HepG2 (cell line): Measurements from ENCODE around the gene SCAI. TPM values are rescaled to one million over a fixed set of nuclear protein-coding genes. Genes with fewer than 3 reads are reported as not detected.

ENCODE experiments used
- ATAC-seq: fragments of 200-7000 bp; cut with Tn5 transposase; 3 replicates; pipeline ENCODE4 v1.9.1; 2020; ENCODE audit warnings: mild to moderate bottlenecking, moderate library complexity
- BruUV-seq: library from RNA; stranded (reverse); fragments of 400-500 nt; replicated peaks from 2 replicates; lab custom pipeline; 2021; lab: Mats Ljungman, UMichigan
- CTCF ChIA-PET: fragments of 300-600 bp; formaldehyde crosslinking; extraction: SDS; loops from one replicate; lab custom pipeline; 2021; ENCODE audit warnings: low total read pairs, inconsistent platforms, low intra/inter-chr PET ratio; lab: Yijun Ruan, JAX
- POLR2A ChIA-PET: fragments of 350-600 bp; sonication (Branson Sonifier 250); formaldehyde crosslinking; loops from one replicate; lab custom pipeline; 2020; ENCODE audit warnings: antibody characterized with exemption, inconsistent platforms; lab: Yijun Ruan, JAX
- DNase-seq: peaks from one replicate; pipeline ENCODE4 v3.0.0-alpha.2; 2015; ENCODE audit warnings: low spot score
- FAIRE-seq: peaks from 3 replicates; lab custom pipeline; 2011; peaks lifted over from hg19 to GRCh38; lab: Jason Lieb, UNC
- H2AFZ ChIP-seq: one replicate; pipeline ENCODE4 v1.6.1; 2011; ENCODE audit warnings: low read length, inconsistent platforms
- H3K27ac ChIP-seq: fragments of 300-600 bp; 3 replicates; pipeline ENCODE4 v1.8.0; 2011; ENCODE audit warnings: mixed run types, mild to moderate bottlenecking, mixed read lengths, low read length, inconsistent platforms; ENCODE audit not compliant: insufficient read depth; ENCODE audit errors: extremely low read length
- H3K27me3 ChIP-seq, 2 experiments: fragments of 200-600 bp in 1 of 2; 2 replicates in 1 of 2; 3 replicates in 1 of 2; pipeline versions ENCODE4 v1.6.0 to v1.8.0; 2011; ENCODE audit warnings: low read length in 2 of 2, mild to moderate bottlenecking in 2 of 2, moderate library complexity in 2 of 2, inconsistent platforms in 1 of 2; ENCODE audit not compliant: insufficient read depth in 2 of 2, control insufficient read depth in 1 of 2
- H3K36me3 ChIP-seq, 2 experiments: fragments of 200-600 bp in 1 of 2; replicated peaks in 1 of 2; 2 replicates in 1 of 2; 3 replicates in 1 of 2; pipeline versions ENCODE4 v1.5.1 to v1.8.0; 2011; ENCODE audit warnings: low read length in 2 of 2, inconsistent platforms in 1 of 2; ENCODE audit not compliant: insufficient read depth in 2 of 2, control insufficient read depth in 1 of 2
- H3K4me1 ChIP-seq: 2 replicates; pipeline ENCODE4 v1.5.1; 2012; ENCODE audit warnings: low read length, inconsistent platforms; ENCODE audit not compliant: insufficient read depth
- H3K4me2 ChIP-seq: 2 replicates; pipeline ENCODE4 v1.6.0; 2011; ENCODE audit warnings: low read depth, low read length, inconsistent platforms
- H3K4me3 ChIP-seq, 3 experiments: fragments of 200-600 bp in 1 of 3; sonication (generic), shearing (Covaris generic) in 1 of 3; replicated peaks in 1 of 3; 2 replicates each; pipeline ENCODE4 v1.5.1; 2011 to 2016; ENCODE audit warnings: low read length in 3 of 3, inconsistent platforms in 2 of 3, low read depth in 2 of 3, mild to moderate bottlenecking in 2 of 3, control low read depth in 1 of 3, mixed read lengths in 1 of 3; ENCODE audit not compliant: insufficient read depth in 1 of 3
- H3K79me2 ChIP-seq: one replicate; pipeline ENCODE4 v1.6.1; 2011; ENCODE audit warnings: low read length, inconsistent platforms; ENCODE audit not compliant: insufficient read depth
- H3K9ac ChIP-seq: 2 replicates; pipeline ENCODE4 v1.6.0; 2011; ENCODE audit warnings: mild to moderate bottlenecking, low read depth, low read length, inconsistent platforms; ENCODE audit not compliant: insufficient read depth
- H3K9me3 ChIP-seq: 2 replicates; pipeline ENCODE4 v1.5.1; 2012; ENCODE audit warnings: mild to moderate bottlenecking, low read length
- H4K20me1 ChIP-seq: 2 replicates; pipeline ENCODE4 v1.6.0; 2011; ENCODE audit warnings: inconsistent platforms, mild to moderate bottlenecking, low read length, moderate library complexity; ENCODE audit not compliant: insufficient read depth
- ADNP ChIP-seq: sonication (generic); formaldehyde crosslinking; IDR thresholded peaks from 2 replicates; pipeline ENCODE4 v1.4.0; 2020; ENCODE audit warnings: missing genetic modification reagents
- BRD4 ChIP-seq: sonication (generic); formaldehyde crosslinking; IDR thresholded peaks from 2 replicates; pipeline ENCODE4 v1.4.0; 2020; ENCODE audit warnings: missing genetic modification reagents
- ELF4 ChIP-seq: sonication (generic); formaldehyde crosslinking; IDR thresholded peaks from 2 replicates; pipeline ENCODE4 v1.5.0; 2020; ENCODE audit warnings: missing genetic modification reagents, mild to moderate bottlenecking, moderate library complexity, borderline replicate concordance
- GFI1 ChIP-seq: sonication (generic); formaldehyde crosslinking; IDR thresholded peaks from 2 replicates; pipeline ENCODE4 v1.5.0; 2020; ENCODE audit warnings: missing genetic modification reagents, mild to moderate bottlenecking, borderline replicate concordance
- IRX3 ChIP-seq: sonication (generic); formaldehyde crosslinking; IDR thresholded peaks from 2 replicates; pipeline ENCODE4 v1.8.1; 2023; ENCODE audit warnings: mild to moderate bottlenecking, low read depth, missing genetic modification reagents, borderline replicate concordance
- KDM1A ChIP-seq: IDR thresholded peaks from 2 replicates; pipeline ENCODE4 v1.6.1; 2016; ENCODE audit warnings: missing compliant biosample characterization
- MTA1 ChIP-seq: sonication (generic); formaldehyde crosslinking; IDR thresholded peaks from 2 replicates; pipeline ENCODE4 v1.4.0; 2020; ENCODE audit warnings: missing genetic modification reagents, mild to moderate bottlenecking, borderline replicate concordance
- POLR2AphosphoS2 ChIP-seq: IDR thresholded peaks from 2 replicates; pipeline ENCODE4 v1.6.1; 2011; ENCODE audit warnings: low read depth, low read length, improper control_type of control experiment
- SMAD1 ChIP-seq: sonication (generic); formaldehyde crosslinking; IDR thresholded peaks from 2 replicates; pipeline ENCODE4 v1.4.0; 2020; ENCODE audit warnings: missing genetic modification reagents, low read depth, mild to moderate bottlenecking, borderline replicate concordance
- TMF1 ChIP-seq: sonication (generic); formaldehyde crosslinking; IDR thresholded peaks from 2 replicates; pipeline ENCODE4 v1.8.1; 2022; ENCODE audit warnings: low read depth, missing genetic modification reagents
- ZNF260 ChIP-seq: sonication (generic); formaldehyde crosslinking; IDR thresholded peaks from 2 replicates; pipeline ENCODE4 v1.4.0; 2020; ENCODE audit warnings: missing genetic modification reagents, low read depth, mild to moderate bottlenecking, borderline replicate concordance
- ZNF383 ChIP-seq: sonication (generic); formaldehyde crosslinking; IDR thresholded peaks from 2 replicates; pipeline ENCODE4 v1.4.0; 2020; ENCODE audit warnings: missing genetic modification reagents, mild to moderate bottlenecking, borderline replicate concordance
- ZNF737 ChIP-seq: sonication (generic); formaldehyde crosslinking; IDR thresholded peaks from 2 replicates; pipeline ENCODE4 v1.5.0; 2020; ENCODE audit warnings: missing genetic modification reagents, mild to moderate bottlenecking, borderline replicate concordance
- WGBS: methylation state at CpG from one replicate; pipeline ENCODE4 v1.1.6; 2017; ENCODE audit warnings: low lambda C conversion rate; 5-methylcytosine and 5-hydroxymethylcytosine counted together
- in situ Hi-C: cut with HindIII; loops from 2 replicates; pipeline ENCODE4 v1.10.0; 2017; ENCODE audit warnings: low pct_unique_long_range_greater_than_20kb; ENCODE audit not compliant: extremely low pct_ligation_motif_present
- intact Hi-C: fragments of 100-400 bp; cut with micrococcal nuclease; formaldehyde crosslinking; loops from one replicate; pipeline ENCODE4 v1.10.0; 2022; ENCODE audit not compliant: unreplicated experiment
- polyA plus RNA-seq, 8 experiments: library from polyadenylated mRNA; depleted of rRNA in 3 of 8; stranded (reverse) in 7 of 8; unstranded in 1 of 8; fragments of >200 nt; fragmentation: Illumina TruSeq in 4 of 8; extraction: Trizol in 4 of 8; gene quantifications; 2 replicates each; pipeline versions ENCODE4 v1.2.1 to v1.2.3, GENCODE V29; 2011 to 2016; ENCODE audit warnings: low read depth in 4 of 8, missing spikeins in 1 of 8, mixed read lengths in 1 of 8; ENCODE audit not compliant: insufficient read depth in 1 of 8
- total RNA-seq, 5 experiments: library from RNA; depleted of rRNA; stranded (reverse); fragments of >200 nt; fragmentation: Illumina TruSeq; extraction: Trizol; gene quantifications; 2 replicates each; pipeline ENCODE4 v1.2.3, GENCODE V29; 2016; ENCODE audit warnings: low read depth in 1 of 5
- TF ChIP-seq, protein P1 (sequence below): sonication (generic); formaldehyde crosslinking; IDR thresholded peaks from 2 replicates; pipeline ENCODE4 v1.8.1; 2022; ENCODE audit warnings: mild to moderate bottlenecking, missing genetic modification reagents
- TF ChIP-seq, protein P2 (sequence below): sonication (generic); formaldehyde crosslinking; IDR thresholded peaks from 2 replicates; pipeline ENCODE4 v1.5.0; 2020; ENCODE audit warnings: missing genetic modification reagents, mild to moderate bottlenecking, borderline replicate concordance
- TF ChIP-seq, protein P3 (sequence below): sonication (generic); formaldehyde crosslinking; IDR thresholded peaks from 2 replicates; pipeline ENCODE4 v1.5.1; 2020; ENCODE audit warnings: mild to moderate bottlenecking, missing genetic modification reagents, borderline replicate concordance
- TF ChIP-seq, protein P4 (sequence below): sonication (generic); formaldehyde crosslinking; IDR thresholded peaks from 2 replicates; pipeline ENCODE4 v1.4.0; 2020; ENCODE audit warnings: mild to moderate bottlenecking, missing genetic modification reagents

Gene SCAI
- total and polyA plus RNA-seq, 2 of the 13 experiments (the other 11 are each of a cell fraction or from before 2014, with no cell fraction given), result 4.4 to 8.4 TPM

DNA sequence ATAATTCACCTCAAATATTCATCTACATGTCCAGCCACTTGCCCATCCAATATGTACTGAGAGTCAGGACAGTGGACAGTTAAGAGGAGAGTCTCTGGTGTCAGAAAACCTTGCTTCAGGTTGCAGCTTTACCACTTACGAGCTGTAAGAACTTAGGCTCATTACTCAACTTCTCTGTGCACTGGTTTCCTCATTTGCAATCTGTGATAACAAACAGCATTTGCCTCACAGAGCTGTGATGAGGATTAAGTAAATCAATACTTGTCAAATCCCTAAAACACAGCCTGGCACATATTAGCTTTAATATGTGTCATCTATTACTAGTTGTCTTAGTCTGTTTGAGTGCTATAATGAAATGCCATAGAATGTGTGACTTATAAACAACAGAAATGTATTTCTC lies 211.0 kb downstream of the SCAI start:
- no peak overlapping the region for H3K9ac ChIP-seq
- no peak overlapping the region for H3K4me2 ChIP-seq
- H3K27me3 ChIP-seq, result no peaks in the 10 kb centered on the region
- no peaks in the 10 kb centered on the region for H4K20me1 ChIP-seq
- ATAC-seq (no peak), FAIRE-seq (no peak), DNase-seq (no peak)
- ChIA-PET CTCF (no interaction called here), POLR2A (no interaction called here)
- H3K4me1 ChIP-seq, result no peaks in the 10 kb centered on the region
- BruUV-seq, result no TSS peak
- H3K79me2 ChIP-seq, result no peaks in the 10 kb centered on the region
- intact Hi-C loops (no loop called here), in situ Hi-C loops (no loop called here)
- H2AFZ ChIP-seq, result no peak overlapping the region
- H3K27ac ChIP-seq, result no peak overlapping the region
- no peak overlapping the region for H3K4me3 ChIP-seq
- peaks cover 8 to 43% of the 10 kb centered on the region in 2 experiments for H3K36me3 ChIP-seq
- WGBS, result 100% methylated on average over 1 of the region's 1 CpG
- H3K9me3 ChIP-seq, result no peaks in the 10 kb centered on the region
- TF ChIP-seq ADNP, result no peak
- no peak for TF ChIP-seq POLR2AphosphoS2
- no peak for TF ChIP-seq TMF1 (CRISPR knock-in tag)
- TF ChIP-seq MTA1, result no peak
- no peak for TF ChIP-seq ZNF260 (CRISPR knock-in tag)
- no peak for TF ChIP-seq ZNF737 (CRISPR knock-in tag)
- TF ChIP-seq, protein P1, sequence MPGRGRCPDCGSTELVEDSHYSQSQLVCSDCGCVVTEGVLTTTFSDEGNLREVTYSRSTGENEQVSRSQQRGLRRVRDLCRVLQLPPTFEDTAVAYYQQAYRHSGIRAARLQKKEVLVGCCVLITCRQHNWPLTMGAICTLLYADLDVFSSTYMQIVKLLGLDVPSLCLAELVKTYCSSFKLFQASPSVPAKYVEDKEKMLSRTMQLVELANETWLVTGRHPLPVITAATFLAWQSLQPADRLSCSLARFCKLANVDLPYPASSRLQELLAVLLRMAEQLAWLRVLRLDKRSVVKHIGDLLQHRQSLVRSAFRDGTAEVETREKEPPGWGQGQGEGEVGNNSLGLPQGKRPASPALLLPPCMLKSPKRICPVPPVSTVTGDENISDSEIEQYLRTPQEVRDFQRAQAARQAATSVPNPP (CRISPR knock-in tag), result no peak
- no peak for TF ChIP-seq ELF4 (CRISPR knock-in tag)
- TF ChIP-seq ZNF383, result no peak
- TF ChIP-seq, protein P2, sequence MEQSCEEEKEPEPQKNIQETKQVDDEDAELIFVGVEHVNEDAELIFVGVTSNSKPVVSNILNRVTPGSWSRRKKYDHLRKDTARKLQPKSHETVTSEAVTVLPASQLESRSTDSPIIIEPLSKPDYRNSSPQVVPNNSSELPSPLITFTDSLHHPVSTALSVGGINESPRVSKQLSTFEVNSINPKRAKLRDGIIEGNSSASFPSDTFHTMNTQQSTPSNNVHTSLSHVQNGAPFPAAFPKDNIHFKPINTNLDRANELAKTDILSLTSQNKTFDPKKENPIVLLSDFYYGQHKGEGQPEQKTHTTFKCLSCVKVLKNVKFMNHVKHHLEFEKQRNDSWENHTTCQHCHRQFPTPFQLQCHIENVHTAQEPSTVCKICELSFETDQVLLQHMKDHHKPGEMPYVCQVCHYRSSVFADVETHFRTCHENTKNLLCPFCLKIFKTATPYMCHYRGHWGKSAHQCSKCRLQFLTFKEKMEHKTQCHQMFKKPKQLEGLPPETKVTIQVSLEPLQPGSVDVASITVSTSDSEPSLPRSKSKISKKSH (CRISPR knock-in tag), result no peak
- TF ChIP-seq, protein P3, sequence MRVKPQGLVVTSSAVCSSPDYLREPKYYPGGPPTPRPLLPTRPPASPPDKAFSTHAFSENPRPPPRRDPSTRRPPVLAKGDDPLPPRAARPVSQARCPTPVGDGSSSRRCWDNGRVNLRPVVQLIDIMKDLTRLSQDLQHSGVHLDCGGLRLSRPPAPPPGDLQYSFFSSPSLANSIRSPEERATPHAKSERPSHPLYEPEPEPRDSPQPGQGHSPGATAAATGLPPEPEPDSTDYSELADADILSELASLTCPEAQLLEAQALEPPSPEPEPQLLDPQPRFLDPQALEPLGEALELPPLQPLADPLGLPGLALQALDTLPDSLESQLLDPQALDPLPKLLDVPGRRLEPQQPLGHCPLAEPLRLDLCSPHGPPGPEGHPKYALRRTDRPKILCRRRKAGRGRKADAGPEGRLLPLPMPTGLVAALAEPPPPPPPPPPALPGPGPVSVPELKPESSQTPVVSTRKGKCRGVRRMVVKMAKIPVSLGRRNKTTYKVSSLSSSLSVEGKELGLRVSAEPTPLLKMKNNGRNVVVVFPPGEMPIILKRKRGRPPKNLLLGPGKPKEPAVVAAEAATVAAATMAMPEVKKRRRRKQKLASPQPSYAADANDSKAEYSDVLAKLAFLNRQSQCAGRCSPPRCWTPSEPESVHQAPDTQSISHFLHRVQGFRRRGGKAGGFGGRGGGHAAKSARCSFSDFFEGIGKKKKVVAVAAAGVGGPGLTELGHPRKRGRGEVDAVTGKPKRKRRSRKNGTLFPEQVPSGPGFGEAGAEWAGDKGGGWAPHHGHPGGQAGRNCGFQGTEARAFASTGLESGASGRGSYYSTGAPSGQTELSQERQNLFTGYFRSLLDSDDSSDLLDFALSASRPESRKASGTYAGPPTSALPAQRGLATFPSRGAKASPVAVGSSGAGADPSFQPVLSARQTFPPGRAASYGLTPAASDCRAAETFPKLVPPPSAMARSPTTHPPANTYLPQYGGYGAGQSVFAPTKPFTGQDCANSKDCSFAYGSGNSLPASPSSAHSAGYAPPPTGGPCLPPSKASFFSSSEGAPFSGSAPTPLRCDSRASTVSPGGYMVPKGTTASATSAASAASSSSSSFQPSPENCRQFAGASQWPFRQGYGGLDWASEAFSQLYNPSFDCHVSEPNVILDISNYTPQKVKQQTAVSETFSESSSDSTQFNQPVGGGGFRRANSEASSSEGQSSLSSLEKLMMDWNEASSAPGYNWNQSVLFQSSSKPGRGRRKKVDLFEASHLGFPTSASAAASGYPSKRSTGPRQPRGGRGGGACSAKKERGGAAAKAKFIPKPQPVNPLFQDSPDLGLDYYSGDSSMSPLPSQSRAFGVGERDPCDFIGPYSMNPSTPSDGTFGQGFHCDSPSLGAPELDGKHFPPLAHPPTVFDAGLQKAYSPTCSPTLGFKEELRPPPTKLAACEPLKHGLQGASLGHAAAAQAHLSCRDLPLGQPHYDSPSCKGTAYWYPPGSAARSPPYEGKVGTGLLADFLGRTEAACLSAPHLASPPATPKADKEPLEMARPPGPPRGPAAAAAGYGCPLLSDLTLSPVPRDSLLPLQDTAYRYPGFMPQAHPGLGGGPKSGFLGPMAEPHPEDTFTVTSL (CRISPR knock-in tag), result no peak
- TF ChIP-seq KDM1A (CRISPR knock-in tag), result no peak
- TF ChIP-seq BRD4, result no peak
- TF ChIP-seq SMAD1 (CRISPR knock-in tag), result no peak
- TF ChIP-seq GFI1 (CRISPR knock-in tag), result no peak
- TF ChIP-seq IRX3 (CRISPR knock-in tag), result no peak
- TF ChIP-seq, protein P4, sequence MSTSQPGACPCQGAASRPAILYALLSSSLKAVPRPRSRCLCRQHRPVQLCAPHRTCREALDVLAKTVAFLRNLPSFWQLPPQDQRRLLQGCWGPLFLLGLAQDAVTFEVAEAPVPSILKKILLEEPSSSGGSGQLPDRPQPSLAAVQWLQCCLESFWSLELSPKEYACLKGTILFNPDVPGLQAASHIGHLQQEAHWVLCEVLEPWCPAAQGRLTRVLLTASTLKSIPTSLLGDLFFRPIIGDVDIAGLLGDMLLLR (CRISPR knock-in tag), result no peak
